GM23338 (cell line): ENCODE data around the gene JAG2. TPM values are rescaled to one million over a fixed set of nuclear protein-coding genes. Genes with fewer than 3 reads are reported as not detected.

ENCODE experiments used
- ATAC-seq: fragments of 200-7000 bp; cut with Tn5 transposase; 3 replicates; pipeline ENCODE4 v1.9.1; 2020
- DNase-seq: peaks from one replicate; pipeline ENCODE4 v3.0.0-alpha.2; 2015; ENCODE audit warnings: low spot score
- H2AFZ ChIP-seq: fragments of 200-600 bp; sonication (generic); 2 replicates; pipeline ENCODE4 v1.8.0; 2016; ENCODE audit warnings: antibody characterized with exemption, mild to moderate bottlenecking, moderate library complexity
- H3F3A ChIP-seq: fragments of 200-600 bp; sonication (generic); replicated peaks from 2 replicates; pipeline ENCODE4 v1.8.0; 2017; ENCODE audit warnings: antibody characterized with exemption, mixed run types, low read depth
- H3K27ac ChIP-seq: fragments of 200-600 bp; sonication (generic); 2 replicates; pipeline ENCODE4 v1.6.1; 2016; ENCODE audit warnings: low read depth
- H3K27me3 ChIP-seq: fragments of 200-600 bp; sonication (generic); 2 replicates; pipeline ENCODE4 v1.8.0; 2016; ENCODE audit warnings: mild to moderate bottlenecking, mixed run types, moderate library complexity; ENCODE audit not compliant: insufficient read depth
- H3K36me3 ChIP-seq: fragments of 200-600 bp; sonication (generic); 2 replicates; pipeline ENCODE4 v1.8.0; 2016; ENCODE audit warnings: mild to moderate bottlenecking; ENCODE audit not compliant: insufficient read depth
- H3K4me1 ChIP-seq: fragments of 200-600 bp; sonication (generic); 2 replicates; pipeline ENCODE4 v1.8.0; 2016; ENCODE audit warnings: mild to moderate bottlenecking, moderate library complexity; ENCODE audit not compliant: insufficient read depth
- H3K4me2 ChIP-seq: fragments of 200-600 bp; sonication (generic); 2 replicates; pipeline ENCODE4 v1.7.1; 2017; ENCODE audit warnings: mixed run types
- H3K4me3 ChIP-seq: fragments of 200-600 bp; sonication (generic); 2 replicates; pipeline ENCODE4 v1.6.1; 2016; ENCODE audit warnings: mixed run types
- H3K79me2 ChIP-seq: fragments of 200-600 bp; sonication (generic); replicated peaks from 2 replicates; pipeline ENCODE4 v1.8.0; 2017; ENCODE audit warnings: mild to moderate bottlenecking; ENCODE audit not compliant: insufficient read depth
- H3K9me2 ChIP-seq: fragments of 200-600 bp; sonication (generic); 2 replicates; pipeline ENCODE4 v1.8.0; 2017; ENCODE audit not compliant: insufficient read depth
- H4K20me1 ChIP-seq: fragments of 200-600 bp; sonication (generic); replicated peaks from 2 replicates; pipeline ENCODE4 v1.8.0; 2017; ENCODE audit warnings: mild to moderate bottlenecking; ENCODE audit not compliant: insufficient read depth
- H3K27ac Mint-ChIP-seq: 2 replicates; pipeline ENCODE4 v1.8.0; 2020; ENCODE audit warnings: inconsistent platforms, mild to moderate bottlenecking, moderate library complexity, mixed read lengths
- H3K27me3 Mint-ChIP-seq: 3 replicates; pipeline ENCODE4 v1.8.0; 2022; ENCODE audit warnings: low read depth, mild to moderate bottlenecking, moderate library complexity, mixed read lengths, inconsistent platforms; ENCODE audit not compliant: insufficient read depth, poor library complexity
- H3K36me3 Mint-ChIP-seq: 3 replicates; pipeline ENCODE4 v1.8.0; 2021; ENCODE audit warnings: low read depth, mild to moderate bottlenecking, inconsistent platforms, moderate library complexity, mixed read lengths
- H3K4me1 Mint-ChIP-seq: 3 replicates; pipeline ENCODE4 v1.8.0; 2020; ENCODE audit warnings: mild to moderate bottlenecking, inconsistent platforms, mixed read lengths
- H3K4me3 Mint-ChIP-seq: 3 replicates; pipeline ENCODE4 v1.8.0; 2021; ENCODE audit warnings: moderate library complexity, mild to moderate bottlenecking, inconsistent platforms, mixed read lengths
- H3K9me3 Mint-ChIP-seq: 3 replicates; pipeline ENCODE4 v1.8.0; 2020; ENCODE audit warnings: moderate library complexity, mild to moderate bottlenecking, inconsistent platforms, mixed read lengths
- EZH2phosphoT487 ChIP-seq: fragments of 200-600 bp; sonication (generic); IDR thresholded peaks from one replicate; pipeline ENCODE4 v1.8.1; 2018; ENCODE audit warnings: antibody characterized with exemption; ENCODE audit not compliant: unreplicated experiment
- NANOG ChIP-seq: IDR thresholded peaks from 2 replicates; pipeline ENCODE4 v1.6.1; 2016; ENCODE audit warnings: antibody characterized with exemption, borderline replicate concordance
- POLR2AphosphoS5 ChIP-seq: IDR thresholded peaks from 2 replicates; pipeline ENCODE4 v1.6.1; 2016; ENCODE audit warnings: antibody characterized with exemption, low read depth
- REST ChIP-seq: IDR thresholded peaks from one replicate; pipeline ENCODE4 v1.6.1; 2018; ENCODE audit warnings: antibody characterized with exemption; ENCODE audit not compliant: unreplicated experiment
- STAT1 ChIP-seq: IDR thresholded peaks from one replicate; pipeline ENCODE4 v1.6.1; 2016; ENCODE audit warnings: antibody characterized with exemption; ENCODE audit not compliant: unreplicated experiment
- ZNF114 ChIP-seq: fragments of 250-450 bp; sonication (Bioruptor Pico); IDR thresholded peaks from 2 replicates; pipeline ENCODE4 v1.5.0; 2020; ENCODE audit warnings: mild to moderate bottlenecking, moderate library complexity
- ZNF331 ChIP-seq: fragments of 250-450 bp; sonication (Bioruptor Pico); IDR thresholded peaks from 2 replicates; pipeline ENCODE4 v1.5.0; 2020; ENCODE audit warnings: low read depth, mild to moderate bottlenecking, moderate library complexity
- polyA plus RNA-seq: library from polyadenylated mRNA; unstranded; fragments of >200 nt; fragmentation: Nextera tagmentation; extraction: Ambion mirVana; gene quantifications from 2 replicates; pipeline ENCODE4 v1.2.1, GENCODE V29; 2016
- total RNA-seq: library from RNA; depleted of rRNA; stranded (reverse); fragments of >200 nt; shearing (Covaris generic); gene quantifications from 2 replicates; pipeline ENCODE4 v1.2.3, GENCODE V29; 2014
- TF ChIP-seq, protein P1 (sequence below), 2 experiments: fragments of 200-600 bp in 1 of 2; sonication (generic) in 1 of 2; conservative IDR thresholded peaks; 2 replicates each; pipeline versions ENCODE4 v1.5.1 to v1.6.1; 2016 to 2017; ENCODE audit warnings: antibody characterized with exemption in 2 of 2, low read depth in 2 of 2, mild to moderate bottlenecking in 2 of 2, moderate library complexity in 1 of 2
- TF ChIP-seq, protein P2 (sequence below): fragments of 250-450 bp; sonication (Bioruptor Pico); IDR thresholded peaks from 2 replicates; pipeline ENCODE4 v1.5.0; 2020; ENCODE audit warnings: mild to moderate bottlenecking, moderate library complexity

JAG2 gene
- total and polyA plus RNA-seq, 2 experiments from 2014 or later: 1.9 to 10.3 TPM

- Mint-ChIP-seq H3K4me1 (no peaks in the 10 kb centered on the region), H3K9me3 (no peaks in the 10 kb centered on the region; the same call in 2 of the 3 replicates), H3K4me3 (no peak overlapping the region), H3K27ac (no peak overlapping the region), H3K27me3 (peaks cover 15% of the 10 kb centered on the region), H3K36me3 (no peaks in the 10 kb centered on the region)
- TF ChIP-seq ZNF331 (CRISPR knock-in tag): no peak
- TF ChIP-seq EZH2phosphoT487: no peak
- Histone ChIP-seq H3K27me3 (peaks cover 11% of the 10 kb centered on the region), H2AFZ (no peak overlapping the region), H4K20me1 (no peaks in the 10 kb centered on the region), H3K4me3 (no peak overlapping the region), H3K4me1 (no peaks in the 10 kb centered on the region), H3K36me3 (no peaks in the 10 kb centered on the region), H3F3A (no peaks in the 10 kb centered on the region), H3K27ac (no peak overlapping the region), H3K9me2 (no peaks in the 10 kb centered on the region), H3K4me2 (no peak overlapping the region), H3K79me2 (no peaks in the 10 kb centered on the region)
- no peak for DNase-seq
- ATAC-seq: no peak
Observed at GRCh38 chr14:105162669-105162979, 6.0 kb downstream of the JAG2 start.

DNA sequence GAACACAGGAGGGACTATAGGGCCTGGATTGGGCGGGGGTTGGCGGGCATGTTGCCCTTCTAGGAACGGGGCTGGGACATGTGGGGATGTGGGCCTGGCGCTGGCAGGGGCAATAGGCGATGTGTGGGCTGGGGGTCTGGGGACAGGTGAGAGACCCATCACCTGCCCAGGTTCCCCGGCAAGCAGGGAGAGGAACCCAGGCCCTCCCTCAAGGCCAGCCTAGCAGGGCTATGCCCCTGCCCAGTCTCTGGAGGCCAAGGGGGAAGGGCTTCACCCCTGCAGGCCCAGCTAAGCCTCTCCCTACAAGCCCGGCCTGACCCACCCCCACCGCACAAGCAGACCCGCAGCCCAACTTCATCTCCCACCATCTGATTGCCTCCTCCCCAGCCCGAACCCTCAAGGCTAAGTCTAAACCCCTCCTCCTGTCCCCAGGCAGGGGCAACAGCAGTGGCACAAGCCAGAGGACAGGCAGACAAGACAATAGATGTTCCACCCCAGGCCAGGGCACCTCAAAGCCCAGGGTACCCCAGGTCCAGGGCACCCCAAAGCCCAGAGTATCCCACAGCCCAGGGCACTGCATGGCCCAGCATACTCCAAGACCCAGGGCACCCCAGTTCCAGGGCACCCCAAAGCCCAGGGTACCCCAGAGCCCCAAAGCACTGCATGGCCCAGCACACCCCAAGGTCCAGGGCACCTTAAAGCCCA is 6.5 kb downstream of the JAG2 start:
- H4K20me1 ChIP-seq: no peaks in the 10 kb centered on the region
- H3K4me2 ChIP-seq: no peak overlapping the region
- peaks cover 16% of the 10 kb centered on the region for H3K27me3 Mint-ChIP-seq
- H3K27me3 ChIP-seq: peaks cover 8% of the 10 kb centered on the region
- H3K4me1 ChIP-seq: no peaks in the 10 kb centered on the region
- no peak overlapping the region; the same call in 1 of the 2 replicates for H3K27ac Mint-ChIP-seq
- H3F3A ChIP-seq: no peaks in the 10 kb centered on the region
- no peaks in the 10 kb centered on the region for H3K36me3 Mint-ChIP-seq
- no peaks in the 10 kb centered on the region; the same call in 2 of the 3 replicates for H3K9me3 Mint-ChIP-seq
- H3K4me3 ChIP-seq: no peak overlapping the region
- H3K9me2 ChIP-seq: no peaks in the 10 kb centered on the region
- DNase-seq (no peak), ATAC-seq (no peak)
- H2AFZ ChIP-seq: no peak overlapping the region
- H3K27ac ChIP-seq: no peak overlapping the region
- H3K4me3 Mint-ChIP-seq: no peak overlapping the region
- H3K4me1 Mint-ChIP-seq: no peaks in the 10 kb centered on the region
- no peaks in the 10 kb centered on the region for H3K79me2 ChIP-seq
- H3K36me3 ChIP-seq: no peaks in the 10 kb centered on the region
- TF ChIP-seq ZNF331 (CRISPR knock-in tag) (no peak), ZNF114 (CRISPR knock-in tag) (no peak), NANOG (no peak), REST (no peak), STAT1 (no peak), POLR2AphosphoS5 (no peak), EZH2phosphoT487 (no peak)
- TF ChIP-seq, protein P1, sequence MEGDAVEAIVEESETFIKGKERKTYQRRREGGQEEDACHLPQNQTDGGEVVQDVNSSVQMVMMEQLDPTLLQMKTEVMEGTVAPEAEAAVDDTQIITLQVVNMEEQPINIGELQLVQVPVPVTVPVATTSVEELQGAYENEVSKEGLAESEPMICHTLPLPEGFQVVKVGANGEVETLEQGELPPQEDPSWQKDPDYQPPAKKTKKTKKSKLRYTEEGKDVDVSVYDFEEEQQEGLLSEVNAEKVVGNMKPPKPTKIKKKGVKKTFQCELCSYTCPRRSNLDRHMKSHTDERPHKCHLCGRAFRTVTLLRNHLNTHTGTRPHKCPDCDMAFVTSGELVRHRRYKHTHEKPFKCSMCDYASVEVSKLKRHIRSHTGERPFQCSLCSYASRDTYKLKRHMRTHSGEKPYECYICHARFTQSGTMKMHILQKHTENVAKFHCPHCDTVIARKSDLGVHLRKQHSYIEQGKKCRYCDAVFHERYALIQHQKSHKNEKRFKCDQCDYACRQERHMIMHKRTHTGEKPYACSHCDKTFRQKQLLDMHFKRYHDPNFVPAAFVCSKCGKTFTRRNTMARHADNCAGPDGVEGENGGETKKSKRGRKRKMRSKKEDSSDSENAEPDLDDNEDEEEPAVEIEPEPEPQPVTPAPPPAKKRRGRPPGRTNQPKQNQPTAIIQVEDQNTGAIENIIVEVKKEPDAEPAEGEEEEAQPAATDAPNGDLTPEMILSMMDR (conservative IDR thresholded peaks at IDR 0.05; ENCODE audit: low read depth in 2 of 2): no peak
- TF ChIP-seq, protein P2, sequence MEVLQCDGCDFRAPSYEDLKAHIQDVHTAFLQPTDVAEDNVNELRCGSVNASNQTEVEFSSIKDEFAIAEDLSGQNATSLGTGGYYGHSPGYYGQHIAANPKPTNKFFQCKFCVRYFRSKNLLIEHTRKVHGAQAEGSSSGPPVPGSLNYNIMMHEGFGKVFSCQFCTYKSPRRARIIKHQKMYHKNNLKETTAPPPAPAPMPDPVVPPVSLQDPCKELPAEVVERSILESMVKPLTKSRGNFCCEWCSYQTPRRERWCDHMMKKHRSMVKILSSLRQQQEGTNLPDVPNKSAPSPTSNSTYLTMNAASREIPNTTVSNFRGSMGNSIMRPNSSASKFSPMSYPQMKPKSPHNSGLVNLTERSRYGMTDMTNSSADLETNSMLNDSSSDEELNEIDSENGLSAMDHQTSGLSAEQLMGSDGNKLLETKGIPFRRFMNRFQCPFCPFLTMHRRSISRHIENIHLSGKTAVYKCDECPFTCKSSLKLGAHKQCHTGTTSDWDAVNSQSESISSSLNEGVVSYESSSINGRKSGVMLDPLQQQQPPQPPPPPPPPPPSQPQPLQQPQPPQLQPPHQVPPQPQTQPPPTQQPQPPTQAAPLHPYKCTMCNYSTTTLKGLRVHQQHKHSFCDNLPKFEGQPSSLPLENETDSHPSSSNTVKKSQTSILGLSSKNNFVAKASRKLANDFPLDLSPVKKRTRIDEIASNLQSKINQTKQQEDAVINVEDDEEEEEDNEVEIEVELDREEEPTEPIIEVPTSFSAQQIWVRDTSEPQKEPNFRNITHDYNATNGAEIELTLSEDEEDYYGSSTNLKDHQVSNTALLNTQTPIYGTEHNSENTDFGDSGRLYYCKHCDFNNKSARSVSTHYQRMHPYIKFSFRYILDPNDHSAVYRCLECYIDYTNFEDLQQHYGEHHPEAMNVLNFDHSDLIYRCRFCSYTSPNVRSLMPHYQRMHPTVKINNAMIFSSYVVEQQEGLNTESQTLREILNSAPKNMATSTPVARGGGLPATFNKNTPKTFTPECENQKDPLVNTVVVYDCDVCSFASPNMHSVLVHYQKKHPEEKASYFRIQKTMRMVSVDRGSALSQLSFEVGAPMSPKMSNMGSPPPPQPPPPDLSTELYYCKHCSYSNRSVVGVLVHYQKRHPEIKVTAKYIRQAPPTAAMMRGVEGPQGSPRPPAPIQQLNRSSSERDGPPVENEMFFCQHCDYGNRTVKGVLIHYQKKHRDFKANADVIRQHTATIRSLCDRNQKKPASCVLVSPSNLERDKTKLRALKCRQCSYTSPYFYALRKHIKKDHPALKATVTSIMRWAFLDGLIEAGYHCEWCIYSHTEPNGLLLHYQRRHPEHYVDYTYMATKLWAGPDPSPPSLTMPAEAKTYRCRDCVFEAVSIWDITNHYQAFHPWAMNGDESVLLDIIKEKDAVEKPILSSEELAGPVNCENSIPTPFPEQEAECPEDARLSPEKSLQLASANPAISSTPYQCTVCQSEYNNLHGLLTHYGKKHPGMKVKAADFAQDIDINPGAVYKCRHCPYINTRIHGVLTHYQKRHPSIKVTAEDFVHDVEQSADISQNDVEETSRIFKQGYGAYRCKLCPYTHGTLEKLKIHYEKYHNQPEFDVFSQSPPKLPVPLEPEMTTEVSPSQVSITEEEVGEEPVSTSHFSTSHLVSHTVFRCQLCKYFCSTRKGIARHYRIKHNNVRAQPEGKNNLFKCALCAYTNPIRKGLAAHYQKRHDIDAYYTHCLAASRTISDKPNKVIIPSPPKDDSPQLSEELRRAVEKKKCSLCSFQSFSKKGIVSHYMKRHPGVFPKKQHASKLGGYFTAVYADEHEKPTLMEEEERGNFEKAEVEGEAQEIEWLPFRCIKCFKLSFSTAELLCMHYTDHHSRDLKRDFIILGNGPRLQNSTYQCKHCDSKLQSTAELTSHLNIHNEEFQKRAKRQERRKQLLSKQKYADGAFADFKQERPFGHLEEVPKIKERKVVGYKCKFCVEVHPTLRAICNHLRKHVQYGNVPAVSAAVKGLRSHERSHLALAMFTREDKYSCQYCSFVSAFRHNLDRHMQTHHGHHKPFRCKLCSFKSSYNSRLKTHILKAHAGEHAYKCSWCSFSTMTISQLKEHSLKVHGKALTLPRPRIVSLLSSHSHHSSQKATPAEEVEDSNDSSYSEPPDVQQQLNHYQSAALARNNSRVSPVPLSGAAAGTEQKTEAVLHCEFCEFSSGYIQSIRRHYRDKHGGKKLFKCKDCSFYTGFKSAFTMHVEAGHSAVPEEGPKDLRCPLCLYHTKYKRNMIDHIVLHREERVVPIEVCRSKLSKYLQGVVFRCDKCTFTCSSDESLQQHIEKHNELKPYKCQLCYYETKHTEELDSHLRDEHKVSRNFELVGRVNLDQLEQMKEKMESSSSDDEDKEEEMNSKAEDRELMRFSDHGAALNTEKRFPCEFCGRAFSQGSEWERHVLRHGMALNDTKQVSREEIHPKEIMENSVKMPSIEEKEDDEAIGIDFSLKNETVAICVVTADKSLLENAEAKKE (CRISPR knock-in tag): no peak
